Epithelial cell of proximal tubule (primary cell): Measurements from ENCODE around the gene COG7. TPM values are rescaled to one million over a fixed set of nuclear protein-coding genes. Genes with fewer than 3 reads are reported as not detected.
"Not testable (repeated sequence)": the region's sequence is repeated elsewhere in the genome, so short reads cannot be mapped to it uniquely, and the experiment has no call there.

Experiments
- DNase-seq: peaks from one replicate; pipeline ENCODE4 v3.0.0-alpha.2; 2011; ENCODE audit warnings: low read depth
- H3K4me3 ChIP-seq: 2 replicates; pipeline ENCODE4 v1.5.1; 2011; ENCODE audit warnings: low read depth, mild to moderate bottlenecking, low read length
- total RNA-seq: library from RNA; depleted of rRNA; stranded (reverse); fragments of >200 nt; gene quantifications from 2 replicates; pipeline ENCODE4 v1.2.3, GENCODE V29; 2015
- TF ChIP-seq, protein P1 (sequence below): conservative IDR thresholded peaks from 2 replicates; pipeline ENCODE4 v1.5.1; 2012; ENCODE audit warnings: low read depth, mild to moderate bottlenecking, low read length

The COG7 gene
- total RNA-seq, 1 donor from 2014 or later: 9.9 TPM

DNA sequence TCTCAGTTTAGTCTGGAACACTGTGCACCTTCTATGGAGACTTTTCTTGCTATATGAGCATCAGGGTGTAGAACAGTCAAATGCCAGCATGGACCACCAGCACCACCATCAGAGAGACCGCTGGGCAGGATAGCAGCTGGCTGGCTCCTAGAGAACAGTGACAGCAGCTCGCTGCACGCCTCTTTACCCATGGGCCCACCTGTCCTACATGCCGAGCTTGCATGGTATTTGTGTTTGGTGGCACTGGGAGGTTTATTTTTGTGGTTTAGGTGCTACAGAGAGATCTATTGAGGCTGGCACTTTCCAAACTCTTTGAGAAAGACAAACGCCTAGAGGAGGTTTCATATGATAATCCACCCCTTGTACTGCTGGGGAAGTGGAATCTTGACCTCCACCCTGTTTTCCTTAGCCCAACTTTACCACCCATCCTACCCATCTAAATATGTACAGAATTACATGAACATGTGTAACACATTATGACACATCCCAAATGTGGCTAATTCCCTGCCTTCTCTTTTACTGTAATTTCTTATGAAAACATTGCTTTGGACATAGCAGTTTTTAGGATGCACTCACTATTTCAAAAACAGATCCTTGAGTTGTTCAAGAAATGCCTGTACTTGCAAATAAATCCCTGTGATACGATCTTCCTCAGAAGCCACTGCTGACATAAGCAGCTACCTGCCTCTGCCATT, 46.3 kb downstream of the COG7 start:
- TF ChIP-seq, protein P1, sequence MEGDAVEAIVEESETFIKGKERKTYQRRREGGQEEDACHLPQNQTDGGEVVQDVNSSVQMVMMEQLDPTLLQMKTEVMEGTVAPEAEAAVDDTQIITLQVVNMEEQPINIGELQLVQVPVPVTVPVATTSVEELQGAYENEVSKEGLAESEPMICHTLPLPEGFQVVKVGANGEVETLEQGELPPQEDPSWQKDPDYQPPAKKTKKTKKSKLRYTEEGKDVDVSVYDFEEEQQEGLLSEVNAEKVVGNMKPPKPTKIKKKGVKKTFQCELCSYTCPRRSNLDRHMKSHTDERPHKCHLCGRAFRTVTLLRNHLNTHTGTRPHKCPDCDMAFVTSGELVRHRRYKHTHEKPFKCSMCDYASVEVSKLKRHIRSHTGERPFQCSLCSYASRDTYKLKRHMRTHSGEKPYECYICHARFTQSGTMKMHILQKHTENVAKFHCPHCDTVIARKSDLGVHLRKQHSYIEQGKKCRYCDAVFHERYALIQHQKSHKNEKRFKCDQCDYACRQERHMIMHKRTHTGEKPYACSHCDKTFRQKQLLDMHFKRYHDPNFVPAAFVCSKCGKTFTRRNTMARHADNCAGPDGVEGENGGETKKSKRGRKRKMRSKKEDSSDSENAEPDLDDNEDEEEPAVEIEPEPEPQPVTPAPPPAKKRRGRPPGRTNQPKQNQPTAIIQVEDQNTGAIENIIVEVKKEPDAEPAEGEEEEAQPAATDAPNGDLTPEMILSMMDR: no peak
- H3K4me3 ChIP-seq: no peak overlapping the region
- no peak for DNase-seq

DNA sequence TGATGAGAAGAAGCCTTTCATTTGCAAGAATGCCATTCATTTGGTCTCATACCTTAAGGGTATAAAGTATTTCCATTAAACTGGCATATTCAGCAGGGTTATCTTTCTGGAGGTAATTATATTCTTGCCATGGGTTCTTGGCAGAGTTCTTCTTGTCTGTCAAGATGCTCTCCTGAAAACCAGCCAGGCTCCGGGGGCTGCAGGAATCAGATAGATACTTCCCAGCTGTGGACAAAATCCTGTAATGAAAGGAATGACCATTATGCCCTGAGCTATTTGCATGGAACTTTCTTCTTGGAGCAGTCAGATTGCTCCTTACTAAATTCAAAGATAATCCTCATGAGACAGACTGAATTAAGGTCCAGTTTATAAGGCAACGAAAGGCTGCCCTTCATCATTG, 47.0 kb downstream of the COG7 start:
- TF ChIP-seq, protein P1: no peak
- no peak overlapping the region for H3K4me3 ChIP-seq
- DNase-seq: no peak

DNA sequence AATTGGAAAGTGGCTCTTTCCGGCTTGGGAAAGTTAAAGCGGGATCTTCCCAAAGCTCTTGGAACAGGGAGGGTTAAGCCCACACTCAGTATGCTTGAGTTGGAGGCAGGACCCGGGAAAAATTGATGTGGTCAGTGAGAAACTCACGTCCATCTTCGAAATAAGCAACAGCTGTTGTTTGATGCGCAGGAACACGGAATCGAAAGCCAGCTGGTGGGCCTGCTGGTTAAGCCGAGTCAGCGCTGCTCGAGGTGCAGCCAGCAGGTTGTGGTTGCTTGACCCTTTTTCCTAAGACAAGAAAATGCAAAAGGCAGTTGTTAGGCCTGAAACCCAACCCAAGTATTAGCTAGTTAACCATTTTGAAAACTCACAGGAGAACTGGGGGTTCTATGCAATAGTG, 49.4 kb downstream of the COG7 start:
- DNase-seq: no peak
- no peak overlapping the region for H3K4me3 ChIP-seq
- TF ChIP-seq, protein P1: no peak

GRCh38 chr16:23402100-23402499, 50.9 kb downstream of the COG7 start:
- no peak overlapping the region for H3K4me3 ChIP-seq
- TF ChIP-seq, protein P1: no peak
- no peak for DNase-seq

GRCh38 chr16:23401139-23401538, 51.9 kb downstream of the COG7 start:
- TF ChIP-seq, protein P1: no peak
- H3K4me3 ChIP-seq: no peak overlapping the region

DNA sequence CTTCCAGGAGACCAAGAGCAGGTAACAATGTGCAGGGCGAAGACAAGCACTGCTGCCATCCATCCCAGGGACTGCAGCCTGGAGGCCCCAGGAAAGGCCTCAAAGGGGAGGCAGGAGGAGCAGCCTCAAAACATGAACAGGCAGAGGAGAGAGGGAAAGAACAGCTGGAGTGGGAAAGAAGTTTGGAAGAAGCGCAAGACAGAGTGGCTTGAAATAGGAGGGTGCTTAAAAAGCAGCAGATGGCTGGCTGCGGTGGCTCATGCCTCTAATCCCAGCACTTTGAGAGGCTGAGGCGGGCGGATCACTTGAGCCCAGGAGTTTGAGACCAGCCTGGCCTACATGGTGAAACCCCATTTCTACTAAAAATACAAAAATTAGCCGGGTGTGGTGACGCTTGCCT, 52.5 kb downstream of the COG7 start:
- not testable (repeated sequence) for DNase-seq

More at GRCh38 chr16:23401139-23401538, 51.9 kb downstream of the COG7 start:
- DNase-seq: no peak

DNA sequence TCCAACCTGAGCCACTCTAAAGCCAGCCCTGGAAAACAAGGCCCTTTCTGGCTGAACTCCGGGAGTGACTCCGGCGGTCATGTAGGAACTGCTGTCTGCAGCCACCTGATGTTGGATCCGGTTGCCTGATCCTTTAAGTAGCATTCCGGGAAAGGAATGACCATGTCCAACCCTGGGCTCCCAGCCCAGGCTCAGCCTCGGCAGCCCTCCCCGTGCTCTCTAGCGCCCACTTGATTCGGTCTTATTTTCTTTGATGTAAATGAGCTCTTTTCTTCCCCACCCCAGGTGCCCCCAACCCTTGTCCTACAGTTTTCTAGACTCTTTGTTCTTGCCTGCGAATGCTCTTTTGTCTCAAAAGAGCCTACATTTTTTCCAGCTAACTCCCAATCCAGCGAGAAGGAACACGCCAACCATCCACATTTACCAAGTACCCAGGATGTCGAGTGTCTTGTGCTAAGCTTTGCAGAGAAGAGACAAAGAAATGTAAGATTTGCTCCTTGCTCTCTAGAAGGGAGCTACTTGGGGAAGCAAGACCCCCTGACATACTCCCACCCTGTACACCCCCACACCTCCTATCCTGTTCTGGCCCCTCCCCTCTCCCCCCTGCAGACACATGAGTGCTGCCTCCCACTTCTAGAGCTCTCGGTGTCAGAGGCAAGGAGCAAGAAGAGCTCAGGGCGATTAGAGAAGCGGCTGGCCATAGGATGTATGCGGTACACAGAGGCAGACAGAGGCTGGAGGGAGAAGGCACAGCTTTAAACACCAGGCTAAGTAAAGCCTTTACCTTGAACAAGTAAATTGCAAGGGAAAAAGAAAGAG, 53.8 kb downstream of the COG7 start:
- DNase-seq: no peak
- TF ChIP-seq, protein P1: no peak
- H3K4me3 ChIP-seq: no peak overlapping the region

More for the DNA sequence above, 52.5 kb downstream of the COG7 start:
- not testable (repeated sequence) for H3K4me3 ChIP-seq
